ENCODE data around the gene SDK1. TPM values are rescaled to one million over a fixed set of nuclear protein-coding genes. Genes with fewer than 3 reads are reported as not detected.

The SDK1 gene
- total and polyA plus RNA-seq, 2 experiments from 2014 or later, result 4.1 to 16.5 TPM

- no peak overlapping the region for H3K4me3 ChIP-seq
- DNase-seq (ENCODE audit: low read depth in 1 of 2, low spot score in 1 of 2), result no peak
- peaks cover 7% of the 10 kb centered on the region for H3K4me1 ChIP-seq (ENCODE audit: low read depth)
- H3K27ac ChIP-seq, result no peak overlapping the region
- no peaks in the 10 kb centered on the region for H3K9me3 ChIP-seq (ENCODE audit: low read depth)
- H3K27me3 ChIP-seq, result no peaks in the 10 kb centered on the region
- no peaks in the 10 kb centered on the region for H3K36me3 ChIP-seq
- TF ChIP-seq, protein P1, sequence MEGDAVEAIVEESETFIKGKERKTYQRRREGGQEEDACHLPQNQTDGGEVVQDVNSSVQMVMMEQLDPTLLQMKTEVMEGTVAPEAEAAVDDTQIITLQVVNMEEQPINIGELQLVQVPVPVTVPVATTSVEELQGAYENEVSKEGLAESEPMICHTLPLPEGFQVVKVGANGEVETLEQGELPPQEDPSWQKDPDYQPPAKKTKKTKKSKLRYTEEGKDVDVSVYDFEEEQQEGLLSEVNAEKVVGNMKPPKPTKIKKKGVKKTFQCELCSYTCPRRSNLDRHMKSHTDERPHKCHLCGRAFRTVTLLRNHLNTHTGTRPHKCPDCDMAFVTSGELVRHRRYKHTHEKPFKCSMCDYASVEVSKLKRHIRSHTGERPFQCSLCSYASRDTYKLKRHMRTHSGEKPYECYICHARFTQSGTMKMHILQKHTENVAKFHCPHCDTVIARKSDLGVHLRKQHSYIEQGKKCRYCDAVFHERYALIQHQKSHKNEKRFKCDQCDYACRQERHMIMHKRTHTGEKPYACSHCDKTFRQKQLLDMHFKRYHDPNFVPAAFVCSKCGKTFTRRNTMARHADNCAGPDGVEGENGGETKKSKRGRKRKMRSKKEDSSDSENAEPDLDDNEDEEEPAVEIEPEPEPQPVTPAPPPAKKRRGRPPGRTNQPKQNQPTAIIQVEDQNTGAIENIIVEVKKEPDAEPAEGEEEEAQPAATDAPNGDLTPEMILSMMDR (IDR thresholded peaks at IDR 0.05; ENCODE audit: low read depth, low read length), result no peak
Observed at GRCh38 chr7:4170997-4171786, 870.1 kb downstream of the SDK1 start.

GRCh38 chr7:4172883-4173282, 871.8 kb downstream of the SDK1 start:
- H3K36me3 ChIP-seq, result no peaks in the 10 kb centered on the region
- H3K27me3 ChIP-seq, result no peaks in the 10 kb centered on the region
- H3K4me1 ChIP-seq (ENCODE audit: low read depth), result peaks cover 7% of the 10 kb centered on the region
- no peaks in the 10 kb centered on the region for H3K9me3 ChIP-seq (ENCODE audit: low read depth)
- no peak overlapping the region for H3K4me3 ChIP-seq
- H3K27ac ChIP-seq, result no peak overlapping the region
- DNase-seq (ENCODE audit: low read depth in 1 of 2, low spot score in 1 of 2), result no peak
- TF ChIP-seq, protein P1 (IDR thresholded peaks at IDR 0.05; ENCODE audit: low read depth, low read length), result no peak

- H3K9me3 ChIP-seq (ENCODE audit: low read depth), result no peaks in the 10 kb centered on the region
- TF ChIP-seq, protein P1 (IDR thresholded peaks at IDR 0.05; ENCODE audit: low read depth, low read length), result no peak
- no peak for DNase-seq (ENCODE audit: low read depth in 1 of 2, low spot score in 1 of 2)
Observed at GRCh38 chr7:4173615-4174014, 872.6 kb downstream of the SDK1 start.

DNA sequence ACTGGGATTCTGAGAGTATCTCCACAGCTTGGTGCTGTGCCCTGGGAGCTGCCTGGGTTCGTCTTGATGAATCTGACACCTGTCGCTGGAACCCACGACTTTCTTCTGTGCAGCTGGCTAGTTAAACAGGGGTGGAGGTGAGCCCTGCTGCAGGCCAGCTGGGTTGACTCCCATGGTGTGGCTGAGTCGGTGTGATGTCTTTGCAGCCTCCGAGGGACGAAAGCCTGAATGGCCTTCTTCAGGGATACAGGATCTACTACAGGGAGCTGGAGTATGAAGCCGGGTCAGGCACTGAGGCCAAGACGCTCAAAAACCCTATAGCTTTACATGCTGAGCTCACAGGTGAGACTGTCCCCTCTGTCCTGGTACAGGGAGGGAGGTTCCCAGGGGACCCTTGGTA, 873.0 kb downstream of the SDK1 start:
- TF ChIP-seq, protein P1 (IDR thresholded peaks at IDR 0.05; ENCODE audit: low read depth, low read length), result no peak

More at GRCh38 chr7:4173615-4174014, 872.6 kb downstream of the SDK1 start:
- Histone ChIP-seq H3K4me3 (no peak overlapping the region), H3K36me3 (no peaks in the 10 kb centered on the region), H3K27me3 (no peaks in the 10 kb centered on the region), H3K27ac (no peak overlapping the region), H3K4me1 (ENCODE audit: low read depth) (peaks cover 2% of the 10 kb centered on the region)

GRCh38 chr7:4174451-4174850, 873.4 kb downstream of the SDK1 start:
- Histone ChIP-seq H3K4me3 (no peak overlapping the region), H3K27me3 (no peaks in the 10 kb centered on the region), H3K4me1 (ENCODE audit: low read depth) (no peaks in the 10 kb centered on the region), H3K9me3 (ENCODE audit: low read depth) (no peaks in the 10 kb centered on the region), H3K36me3 (no peaks in the 10 kb centered on the region), H3K27ac (no peak overlapping the region)
- TF ChIP-seq, protein P1 (IDR thresholded peaks at IDR 0.05; ENCODE audit: low read depth, low read length), result no peak
- no peak for DNase-seq (ENCODE audit: low read depth in 1 of 2, low spot score in 1 of 2)

More for the DNA sequence above, 873.0 kb downstream of the SDK1 start:
- no peak for DNase-seq (ENCODE audit: low read depth in 1 of 2, low spot score in 1 of 2)
- H3K27ac ChIP-seq, result no peak overlapping the region
- H3K36me3 ChIP-seq, result no peaks in the 10 kb centered on the region
- no peak overlapping the region for H3K4me3 ChIP-seq
- no peaks in the 10 kb centered on the region for H3K4me1 ChIP-seq (ENCODE audit: low read depth)
- no peaks in the 10 kb centered on the region for H3K27me3 ChIP-seq
- no peaks in the 10 kb centered on the region for H3K9me3 ChIP-seq (ENCODE audit: low read depth)
